ENCODE measurements around the gene SNX1.

Gene SNX1

DNA sequence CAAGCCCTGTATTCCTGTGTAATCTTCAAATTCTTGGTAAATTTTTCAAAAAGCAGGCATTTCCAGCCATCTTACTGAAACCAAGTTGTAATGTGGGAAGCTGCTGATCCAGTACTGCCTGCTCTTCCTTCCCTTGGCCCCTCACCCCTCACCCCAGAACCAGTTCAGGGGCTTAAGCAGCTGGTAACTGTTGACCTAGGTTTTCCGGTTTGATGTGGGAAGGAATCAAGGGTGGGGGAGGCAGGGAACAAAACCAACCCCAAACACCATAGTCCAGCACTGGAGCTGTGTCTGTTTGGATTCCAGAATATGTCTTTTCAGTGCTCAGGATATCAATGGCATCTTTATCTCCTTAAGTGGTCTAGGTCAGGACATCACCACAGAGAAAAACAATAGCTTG is 26.7 kb downstream of the SNX1 start:
- no peak for DNase-seq (ENCODE audit: low read depth)
- H3K4me3 ChIP-seq (replicated peaks; ENCODE audit: low read depth, low read length), result no peak overlapping the region
- TF ChIP-seq, protein P1, sequence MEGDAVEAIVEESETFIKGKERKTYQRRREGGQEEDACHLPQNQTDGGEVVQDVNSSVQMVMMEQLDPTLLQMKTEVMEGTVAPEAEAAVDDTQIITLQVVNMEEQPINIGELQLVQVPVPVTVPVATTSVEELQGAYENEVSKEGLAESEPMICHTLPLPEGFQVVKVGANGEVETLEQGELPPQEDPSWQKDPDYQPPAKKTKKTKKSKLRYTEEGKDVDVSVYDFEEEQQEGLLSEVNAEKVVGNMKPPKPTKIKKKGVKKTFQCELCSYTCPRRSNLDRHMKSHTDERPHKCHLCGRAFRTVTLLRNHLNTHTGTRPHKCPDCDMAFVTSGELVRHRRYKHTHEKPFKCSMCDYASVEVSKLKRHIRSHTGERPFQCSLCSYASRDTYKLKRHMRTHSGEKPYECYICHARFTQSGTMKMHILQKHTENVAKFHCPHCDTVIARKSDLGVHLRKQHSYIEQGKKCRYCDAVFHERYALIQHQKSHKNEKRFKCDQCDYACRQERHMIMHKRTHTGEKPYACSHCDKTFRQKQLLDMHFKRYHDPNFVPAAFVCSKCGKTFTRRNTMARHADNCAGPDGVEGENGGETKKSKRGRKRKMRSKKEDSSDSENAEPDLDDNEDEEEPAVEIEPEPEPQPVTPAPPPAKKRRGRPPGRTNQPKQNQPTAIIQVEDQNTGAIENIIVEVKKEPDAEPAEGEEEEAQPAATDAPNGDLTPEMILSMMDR (IDR thresholded peaks at IDR 0.05; ENCODE audit: low read length, missing control alignments), result no peak

DNA sequence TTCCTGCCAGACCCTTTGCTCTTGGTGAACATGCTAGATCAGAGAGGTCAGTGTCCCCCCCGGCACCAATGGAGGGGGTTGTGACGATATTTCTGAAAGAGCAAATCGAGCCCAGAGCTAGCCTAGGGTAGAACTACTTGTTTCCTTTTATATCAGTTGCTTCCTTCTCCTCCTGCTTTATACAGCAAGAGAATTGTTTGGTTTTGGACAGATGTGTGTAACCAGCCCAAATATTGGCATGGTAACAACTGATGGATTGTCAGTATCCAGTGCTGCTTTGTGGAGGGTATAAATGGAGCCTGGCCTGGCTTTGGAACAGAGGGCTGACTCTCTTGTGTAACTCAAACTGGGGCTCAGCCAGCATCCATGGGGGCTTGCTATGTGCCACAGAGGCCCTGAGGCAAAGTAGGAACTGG is 27.2 kb downstream of the SNX1 start:
- H3K4me3 ChIP-seq (replicated peaks; ENCODE audit: low read depth, low read length), result no peak overlapping the region
- TF ChIP-seq, protein P1 (IDR thresholded peaks at IDR 0.05; ENCODE audit: low read length, missing control alignments), result no peak
- DNase-seq (ENCODE audit: low read depth), result no peak

DNA sequence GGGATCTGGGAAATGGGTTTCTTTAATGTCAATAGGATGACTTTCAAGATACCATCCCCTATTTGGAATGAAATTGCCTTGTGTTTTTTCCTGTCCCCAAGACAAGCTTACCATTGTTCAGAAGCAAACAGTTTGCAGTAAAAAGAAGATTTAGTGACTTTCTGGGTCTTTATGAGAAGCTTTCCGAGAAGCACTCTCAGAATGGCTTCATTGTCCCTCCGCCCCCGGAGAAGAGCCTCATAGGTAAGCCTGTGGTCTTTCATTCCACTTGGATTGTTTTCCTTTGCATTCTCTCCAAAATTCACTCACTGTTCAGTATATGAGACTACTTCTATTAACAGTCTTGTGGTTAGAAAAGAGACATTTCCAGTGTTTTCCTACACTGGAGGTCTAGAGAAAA is 30.2 kb downstream of the SNX1 start:
- DNase-seq (ENCODE audit: low read depth), result no peak
- TF ChIP-seq, protein P1 (IDR thresholded peaks at IDR 0.05; ENCODE audit: low read length, missing control alignments), result no peak
- H3K4me3 ChIP-seq (replicated peaks; ENCODE audit: low read depth, low read length), result no peak overlapping the region

DNA sequence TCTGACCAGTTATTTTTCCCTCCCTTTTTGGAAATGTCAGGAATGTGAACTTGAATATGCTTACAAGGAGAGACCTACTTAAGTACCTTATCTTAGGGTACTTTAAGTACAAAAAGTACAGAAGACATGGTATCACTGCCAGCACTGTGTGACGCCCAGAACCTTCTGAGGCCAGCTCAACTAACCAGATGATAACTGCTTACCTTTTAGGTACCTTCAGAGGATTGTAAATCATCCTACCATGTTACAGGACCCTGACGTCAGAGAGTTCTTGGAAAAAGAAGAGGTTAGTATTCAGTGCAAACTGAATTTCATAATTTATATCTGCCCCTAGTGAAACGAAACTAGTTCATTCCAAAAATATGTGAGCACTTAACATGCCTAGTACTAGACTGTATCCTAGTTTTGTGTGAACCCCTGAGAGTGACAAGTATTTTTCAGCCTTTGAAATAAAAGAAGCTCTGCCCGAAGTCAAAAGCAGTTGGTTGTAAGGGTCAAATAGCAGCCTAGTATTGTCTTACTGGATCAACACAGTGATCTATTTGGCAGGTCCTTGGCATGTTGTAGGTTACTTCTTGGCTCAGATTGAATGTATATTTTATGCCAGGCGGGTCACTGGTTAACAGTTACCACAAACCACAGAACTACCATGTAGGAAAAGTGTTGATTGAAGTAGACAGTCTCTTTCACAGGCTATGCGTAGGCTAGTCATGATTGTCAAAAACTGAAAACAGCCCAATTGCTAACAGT is 31.9 kb downstream of the SNX1 start:
- DNase-seq (ENCODE audit: low read depth), result no peak
- H3K4me3 ChIP-seq (replicated peaks; ENCODE audit: low read depth, low read length), result no peak overlapping the region
- TF ChIP-seq, protein P1 (IDR thresholded peaks at IDR 0.05; ENCODE audit: low read length, missing control alignments), result no peak

- no peak overlapping the region for H3K4me3 ChIP-seq (replicated peaks; ENCODE audit: low read depth, low read length)
- DNase-seq (ENCODE audit: low read depth), result no peak
- TF ChIP-seq, protein P1 (IDR thresholded peaks at IDR 0.05; ENCODE audit: low read length, missing control alignments), result no peak
Measured at GRCh38 chr15:64130159-64130558, 34.4 kb downstream of the SNX1 start.

DNA sequence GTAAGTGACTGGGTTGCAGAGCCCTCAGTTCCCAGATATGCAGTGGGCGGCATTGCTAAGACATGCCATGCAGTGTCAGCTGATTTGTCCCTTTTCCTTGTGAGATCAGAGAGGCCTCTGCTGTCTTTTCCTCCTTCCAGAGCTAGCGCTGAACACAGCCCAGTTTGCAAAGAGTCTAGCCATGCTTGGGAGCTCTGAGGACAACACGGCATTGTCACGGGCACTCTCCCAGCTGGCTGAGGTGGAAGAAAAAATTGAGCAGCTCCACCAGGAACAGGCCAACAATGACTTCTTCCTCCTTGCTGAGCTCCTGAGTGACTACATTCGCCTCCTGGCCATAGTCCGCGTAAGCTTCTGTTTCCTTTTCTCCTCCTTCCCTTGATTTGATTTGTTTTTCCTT is 35.8 kb downstream of the SNX1 start:
- TF ChIP-seq, protein P1 (IDR thresholded peaks at IDR 0.05; ENCODE audit: low read length, missing control alignments), result no peak
- DNase-seq (ENCODE audit: low read depth), result no peak
- no peak overlapping the region for H3K4me3 ChIP-seq (replicated peaks; ENCODE audit: low read depth, low read length)

- no peak overlapping the region for H3K4me3 ChIP-seq (replicated peaks; ENCODE audit: low read depth, low read length)
- DNase-seq (ENCODE audit: low read depth), result no peak
- TF ChIP-seq, protein P1 (IDR thresholded peaks at IDR 0.05; ENCODE audit: low read length, missing control alignments), result no peak
Measured at GRCh38 chr15:64132217-64132616, 36.4 kb downstream of the SNX1 start.

Measured in fibroblast of pulmonary artery (primary cell).